ENCODE results near the gene MBD3.
"Not testable (repeated sequence)": the region's sequence is repeated elsewhere in the genome, so short reads cannot be mapped to it uniquely, and the experiment has no call there.

Gene MBD3

GRCh38 chr19:1592755-1593500 lies at the start of gene MBD3:
TSS of gene MBD3 (minus strand) at chr19:1592865. CDS start at chr19:1592631, 234 bp downstream.
- Histone ChIP-seq H3K27me3 (ENCODE audit: insufficient read depth, low read length) (no peaks in the 10 kb centered on the region), H2AFZ (ENCODE audit: low read length, unreplicated experiment) (peak within 1 kb of the TSS; percentile 91), H3K79me2 (ENCODE audit: control insufficient read depth, insufficient read depth, low read length, unreplicated experiment) (peaks cover 32% of the 10 kb centered on the region), H3K4me1 (ENCODE audit: control insufficient read depth, insufficient read depth, low read length, unreplicated experiment) (peaks cover 12% of the 10 kb centered on the region), H3K36me3 (ENCODE audit: insufficient read depth, low read length) (no peaks in the 10 kb centered on the region), H3K4me3 (ENCODE audit: low read depth, low read length) (peak within 1 kb of the TSS; percentile 96), H3K27ac (ENCODE audit: low read depth, low read length) (peak within 1 kb of the TSS; percentile 89)

GRCh38 chr19:1640893-1641448 lies 48.3 kb upstream of the MBD3 start:
- not testable (repeated sequence) for H3K4me3 ChIP-seq (ENCODE audit: low read depth, low read length); H3K4me1 ChIP-seq (ENCODE audit: control insufficient read depth, insufficient read depth, low read length, unreplicated experiment); H3K27me3 ChIP-seq (ENCODE audit: insufficient read depth, low read length); H2AFZ ChIP-seq (ENCODE audit: low read length, unreplicated experiment); H3K27ac ChIP-seq (ENCODE audit: low read depth, low read length); H3K79me2 ChIP-seq (ENCODE audit: control insufficient read depth, insufficient read depth, low read length, unreplicated experiment)
- H3K36me3 ChIP-seq (ENCODE audit: insufficient read depth, low read length) = peaks cover 18% of the 10 kb centered on the region; the same call in 1 of the 2 replicates

- H3K4me3 ChIP-seq (ENCODE audit: low read depth, low read length) = no peak overlapping the region
- no peak overlapping the region for H3K27ac ChIP-seq (ENCODE audit: low read depth, low read length)
- peaks cover 18% of the 10 kb centered on the region; the same call in 1 of the 2 replicates for H3K36me3 ChIP-seq (ENCODE audit: insufficient read depth, low read length)
- no peaks in the 10 kb centered on the region for H3K27me3 ChIP-seq (ENCODE audit: insufficient read depth, low read length)
- H3K4me1 ChIP-seq (ENCODE audit: control insufficient read depth, insufficient read depth, low read length, unreplicated experiment) = no peaks in the 10 kb centered on the region
- H3K79me2 ChIP-seq (ENCODE audit: control insufficient read depth, insufficient read depth, low read length, unreplicated experiment) = peaks cover 3% of the 10 kb centered on the region
- no peak overlapping the region for H2AFZ ChIP-seq (ENCODE audit: low read length, unreplicated experiment)
These were observed 43.9 kb upstream of the MBD3 start for GRCh38 chr19:1636325-1637236.

- H3K4me1 ChIP-seq (ENCODE audit: control insufficient read depth, insufficient read depth, low read length, unreplicated experiment) = no peaks in the 10 kb centered on the region
- H3K4me3 ChIP-seq (ENCODE audit: low read depth, low read length) = no peak overlapping the region
- H2AFZ ChIP-seq (ENCODE audit: low read length, unreplicated experiment) = no peak overlapping the region
- no peaks in the 10 kb centered on the region for H3K27me3 ChIP-seq (ENCODE audit: insufficient read depth, low read length)
- peaks cover 3% of the 10 kb centered on the region for H3K79me2 ChIP-seq (ENCODE audit: control insufficient read depth, insufficient read depth, low read length, unreplicated experiment)
- no peak overlapping the region for H3K27ac ChIP-seq (ENCODE audit: low read depth, low read length)
- H3K36me3 ChIP-seq (ENCODE audit: insufficient read depth, low read length) = peaks cover 18% of the 10 kb centered on the region; the same call in 1 of the 2 replicates
These were observed 42.2 kb upstream of the MBD3 start for GRCh38 chr19:1634938-1635243.

- H3K4me1 ChIP-seq (ENCODE audit: control insufficient read depth, insufficient read depth, low read length, unreplicated experiment) = no peaks in the 10 kb centered on the region
- no peak overlapping the region for H3K27ac ChIP-seq (ENCODE audit: low read depth, low read length)
- peaks cover 15% of the 10 kb centered on the region; the same call in 1 of the 2 replicates for H3K36me3 ChIP-seq (ENCODE audit: insufficient read depth, low read length)
- H2AFZ ChIP-seq (ENCODE audit: low read length, unreplicated experiment) = no peak overlapping the region
- H3K79me2 ChIP-seq (ENCODE audit: control insufficient read depth, insufficient read depth, low read length, unreplicated experiment) = peaks cover 3% of the 10 kb centered on the region
- no peaks in the 10 kb centered on the region for H3K27me3 ChIP-seq (ENCODE audit: insufficient read depth, low read length)
- H3K4me3 ChIP-seq (ENCODE audit: low read depth, low read length) = no peak overlapping the region
These were observed 41.7 kb upstream of the MBD3 start for GRCh38 chr19:1634242-1634937.

GRCh38 chr19:1633269-1633826 lies 40.7 kb upstream of the MBD3 start:
- Histone ChIP-seq H3K27ac (ENCODE audit: low read depth, low read length) (no peak overlapping the region), H3K79me2 (ENCODE audit: control insufficient read depth, insufficient read depth, low read length, unreplicated experiment) (peaks cover 3% of the 10 kb centered on the region)

GRCh38 chr19:1632462-1633268 lies 40.0 kb upstream of the MBD3 start:
- Histone ChIP-seq H3K79me2 (ENCODE audit: control insufficient read depth, insufficient read depth, low read length, unreplicated experiment) (peaks cover 3% of the 10 kb centered on the region), H3K36me3 (ENCODE audit: insufficient read depth, low read length) (peaks cover 3% of the 10 kb centered on the region; the same call in 1 of the 2 replicates), H2AFZ (ENCODE audit: low read length, unreplicated experiment) (no peak overlapping the region)

More at GRCh38 chr19:1633269-1633826, 40.7 kb upstream of the MBD3 start:
- H2AFZ ChIP-seq (ENCODE audit: low read length, unreplicated experiment) = no peak overlapping the region
- no peaks in the 10 kb centered on the region for H3K4me1 ChIP-seq (ENCODE audit: control insufficient read depth, insufficient read depth, low read length, unreplicated experiment)
- H3K36me3 ChIP-seq (ENCODE audit: insufficient read depth, low read length) = peaks cover 8% of the 10 kb centered on the region; the same call in 1 of the 2 replicates
- H3K27me3 ChIP-seq (ENCODE audit: insufficient read depth, low read length) = no peaks in the 10 kb centered on the region
- no peak overlapping the region for H3K4me3 ChIP-seq (ENCODE audit: low read depth, low read length)

GRCh38 chr19:1631557-1632100 lies 39.0 kb upstream of the MBD3 start:
- H3K36me3 ChIP-seq (ENCODE audit: insufficient read depth, low read length) = peaks cover 2% of the 10 kb centered on the region; the same call in 1 of the 2 replicates
- H3K4me3 ChIP-seq (ENCODE audit: low read depth, low read length) = no peak overlapping the region
- no peak overlapping the region for H3K27ac ChIP-seq (ENCODE audit: low read depth, low read length)
- no peaks in the 10 kb centered on the region for H3K27me3 ChIP-seq (ENCODE audit: insufficient read depth, low read length)
- H2AFZ ChIP-seq (ENCODE audit: low read length, unreplicated experiment) = no peak overlapping the region
- H3K4me1 ChIP-seq (ENCODE audit: control insufficient read depth, insufficient read depth, low read length, unreplicated experiment) = no peaks in the 10 kb centered on the region
- H3K79me2 ChIP-seq (ENCODE audit: control insufficient read depth, insufficient read depth, low read length, unreplicated experiment) = no peaks in the 10 kb centered on the region

More at GRCh38 chr19:1632462-1633268, 40.0 kb upstream of the MBD3 start:
- Histone ChIP-seq H3K27ac (ENCODE audit: low read depth, low read length) (no peak overlapping the region), H3K27me3 (ENCODE audit: insufficient read depth, low read length) (no peaks in the 10 kb centered on the region), H3K4me1 (ENCODE audit: control insufficient read depth, insufficient read depth, low read length, unreplicated experiment) (no peaks in the 10 kb centered on the region), H3K4me3 (ENCODE audit: low read depth, low read length) (no peak overlapping the region)

GRCh38 chr19:1630811-1631210 lies 38.1 kb upstream of the MBD3 start:
- no peak overlapping the region for H3K27ac ChIP-seq (ENCODE audit: low read depth, low read length)
- no peaks in the 10 kb centered on the region for H3K27me3 ChIP-seq (ENCODE audit: insufficient read depth, low read length)
- H3K79me2 ChIP-seq (ENCODE audit: control insufficient read depth, insufficient read depth, low read length, unreplicated experiment) = no peaks in the 10 kb centered on the region
- H3K4me1 ChIP-seq (ENCODE audit: control insufficient read depth, insufficient read depth, low read length, unreplicated experiment) = no peaks in the 10 kb centered on the region
- no peak overlapping the region for H2AFZ ChIP-seq (ENCODE audit: low read length, unreplicated experiment)
- no peak overlapping the region for H3K4me3 ChIP-seq (ENCODE audit: low read depth, low read length)
- H3K36me3 ChIP-seq (ENCODE audit: insufficient read depth, low read length) = no peaks in the 10 kb centered on the region
